Aorta (tissue), 5 donors: ENCODE data around the gene CCAR1. TPM values are rescaled to one million over a fixed set of nuclear protein-coding genes. Genes with fewer than 3 reads are reported as not detected.

Experiments
- ATAC-seq: fragments of 200-7000 bp; cut with Tn5 transposase; one replicate; pipeline ENCODE4 v1.9.1; 2022; ENCODE audit warnings: moderate library complexity; ENCODE audit not compliant: low FRiP score
- DNase-seq, 2 donors: peaks; one replicate each; pipeline ENCODE4 v3.0.0-alpha.2; 2020
- H3K27ac ChIP-seq, 2 donors: one replicate each; pipeline ENCODE4 v1.5.1; 2013; ENCODE audit warnings: low read length in 2 of 2, mild to moderate bottlenecking in 2 of 2, moderate library complexity in 2 of 2, control low read depth in 1 of 2, inconsistent platforms in 1 of 2, low read depth in 1 of 2
- H3K27me3 ChIP-seq, 2 donors: one replicate each; pipeline ENCODE4 v1.6.1; 2013; ENCODE audit warnings: control low read depth in 1 of 2, low read length in 1 of 2, mild to moderate bottlenecking in 1 of 2, moderate library complexity in 1 of 2; ENCODE audit not compliant: insufficient read depth in 2 of 2, control insufficient read depth in 1 of 2
- H3K36me3 ChIP-seq, 2 donors: one replicate each; pipeline ENCODE4 v1.6.1; 2013; ENCODE audit warnings: control low read depth in 1 of 2, low read length in 1 of 2, mild to moderate bottlenecking in 1 of 2; ENCODE audit not compliant: insufficient read depth in 2 of 2, control insufficient read depth in 1 of 2
- H3K4me1 ChIP-seq, 2 donors: one replicate each; pipeline ENCODE4 v1.6.1; 2013; ENCODE audit warnings: low read length in 2 of 2, control low read depth in 1 of 2, mild to moderate bottlenecking in 1 of 2, moderate library complexity in 1 of 2; ENCODE audit not compliant: insufficient read depth in 2 of 2, control insufficient read depth in 1 of 2
- H3K4me3 ChIP-seq, 2 donors: one replicate each; pipeline ENCODE4 v1.5.1; 2013; ENCODE audit warnings: low read length in 2 of 2, control low read depth in 1 of 2, mild to moderate bottlenecking in 1 of 2
- H3K9me3 ChIP-seq: one replicate; pipeline ENCODE4 v1.6.1; 2013; ENCODE audit warnings: mild to moderate bottlenecking, low read length; ENCODE audit not compliant: control insufficient read depth
- WGBS, 2 donors: extraction: QIAGEN DNeasy Blood & Tissue Kit; methylation state at CpG; one replicate each; pipeline ENCODE4 v1.1.7; 2013; 5-methylcytosine and 5-hydroxymethylcytosine counted together
- intact Hi-C, 2 donors: fragments of 100-400 bp; cut with DNase I; formaldehyde crosslinking; loops; one replicate each; pipeline versions ENCODE4 v1.14.2 to v1.15.0; 2022
- polyA plus RNA-seq, 2 donors: library from polyadenylated mRNA; stranded (reverse); fragments of 200-250 nt; gene quantifications; one replicate each; pipeline ENCODE4 v1.2.3, GENCODE V29; 2013
- total RNA-seq, 2 donors: library from RNA; stranded (reverse); fragmentation: NEBNext Ultra II Directional; extraction: Animal tissue kit (Norgen Biotek cat#: 25700); gene quantifications; one replicate each; pipeline ENCODE4 v1.2.1, GENCODE V29; 2021
- donor health status: healthy with polysubstance abuse.
- donor health status: Bipolar disorder and iron deficiency.
- donor health status: DM: no; HTN: no; CAD: no.
- donor health status: DM: no; HTN: no; CAD: no.
- donor health status: DM: yes; HTN: yes; CAD: no.

CCAR1 gene
- total and polyA plus RNA-seq, 4 donors, result 14.7 to 71.1 (median 49.7) TPM

GRCh38 chr10:68781613-68782574 lies 60.9 kb downstream of the CCAR1 start:
- ATAC-seq (no peak), DNase-seq (no peak)
- Histone ChIP-seq H3K27me3 (no peaks in the 10 kb centered on the region), H3K4me1 (no peaks in the 10 kb centered on the region), H3K4me3 (no peak overlapping the region), H3K9me3 (no peaks in the 10 kb centered on the region), H3K36me3 (peaks cover 3 to 4% of the 10 kb centered on the region in 2 donors), H3K27ac (no peak overlapping the region)
- WGBS, 2 donors, result 91 to 94% methylated on average over 6 of the region's 6 CpGs
- intact Hi-C loops, result no loop called here

GRCh38 chr10:68784476-68784875 lies 63.4 kb downstream of the CCAR1 start:
- Histone ChIP-seq H3K9me3 (no peaks in the 10 kb centered on the region), H3K4me1 (no peaks in the 10 kb centered on the region), H3K36me3 (peaks cover 0 to 3% of the 10 kb centered on the region in 2 donors), H3K4me3 (no peak overlapping the region), H3K27ac (no peak overlapping the region), H3K27me3 (no peaks in the 10 kb centered on the region)
- ATAC-seq (no peak), DNase-seq (no peak)
- WGBS, 2 donors, result 89% methylated on average over 7 of the region's 7 CpGs
- intact Hi-C loops, result no loop called here

GRCh38 chr10:68787813-68788212 lies 66.8 kb downstream of the CCAR1 start:
- DNase-seq (no peak), ATAC-seq (no peak)
- H3K27me3 ChIP-seq, result no peaks in the 10 kb centered on the region
- H3K4me3 ChIP-seq, result no peak overlapping the region
- H3K9me3 ChIP-seq, result no peaks in the 10 kb centered on the region
- H3K36me3 ChIP-seq, result peaks cover 0 to 3% of the 10 kb centered on the region in 2 donors
- 91 to 93% methylated on average over 3 of the region's 3 CpGs for WGBS, 2 donors
- intact Hi-C loops, result no loop called here
- no peaks in the 10 kb centered on the region for H3K4me1 ChIP-seq
- no peak overlapping the region for H3K27ac ChIP-seq

- ATAC-seq (no peak), DNase-seq (no peak)
- Histone ChIP-seq H3K4me1 (no peaks in the 10 kb centered on the region), H3K36me3 (peaks cover 0 to under 1% of the 10 kb centered on the region in 2 donors), H3K27ac (no peak overlapping the region), H3K9me3 (no peaks in the 10 kb centered on the region), H3K27me3 (no peaks in the 10 kb centered on the region), H3K4me3 (no peak overlapping the region)
- intact Hi-C loops, result loop anchor here in 1 of 2 donors (5.0 kb wide), 1 partner anchor 107 kb away; no protein-coding TSS in a partner anchor
- WGBS, 2 donors, result 89 to 91% methylated on average over 10 of the region's 10 CpGs
Measured at GRCh38 chr10:68790476-68790875, 69.4 kb downstream of the CCAR1 start.

- WGBS, 2 donors, result 71 to 77% methylated on average over 1 of the region's 1 CpG
- intact Hi-C loops, result loop anchor here in 1 of 2 donors (5.0 kb wide), 1 partner anchor 105 kb away; no protein-coding TSS in a partner anchor
- H3K27me3 ChIP-seq, result no peaks in the 10 kb centered on the region
- no peak for ATAC-seq
- H3K4me3 ChIP-seq, result no peak overlapping the region
- H3K27ac ChIP-seq, result no peak overlapping the region
- H3K9me3 ChIP-seq, result no peaks in the 10 kb centered on the region
- peaks cover 0 to 3% of the 10 kb centered on the region in 2 donors for H3K36me3 ChIP-seq
- no peak for DNase-seq
- no peaks in the 10 kb centered on the region for H3K4me1 ChIP-seq
Measured at GRCh38 chr10:68792115-68792514, 71.1 kb downstream of the CCAR1 start.

- DNase-seq (no peak), ATAC-seq (no peak)
- WGBS, 2 donors, result 95 to 96% methylated on average over 4 of the region's 4 CpGs
- Histone ChIP-seq H3K4me3 (no peak overlapping the region), H3K27ac (no peak overlapping the region), H3K9me3 (no peaks in the 10 kb centered on the region), H3K4me1 (no peaks in the 10 kb centered on the region), H3K27me3 (no peaks in the 10 kb centered on the region), H3K36me3 (peaks cover 2 to 3% of the 10 kb centered on the region in 2 donors)
- intact Hi-C loops, result no loop called here
Measured at GRCh38 chr10:68795886-68796532, 75.0 kb downstream of the CCAR1 start.

GRCh38 chr10:68796605-68797004 lies 75.6 kb downstream of the CCAR1 start:
- H3K27me3 ChIP-seq, result no peaks in the 10 kb centered on the region
- no peak overlapping the region for H3K27ac ChIP-seq
- DNase-seq (no peak), ATAC-seq (no peak)
- no peak overlapping the region for H3K4me3 ChIP-seq
- 74 to 77% methylated on average over 3 of the region's 3 CpGs for WGBS, 2 donors
- intact Hi-C loops, result no loop called here
- H3K9me3 ChIP-seq, result no peaks in the 10 kb centered on the region
- H3K36me3 ChIP-seq, result peaks cover 2 to 3% of the 10 kb centered on the region in 2 donors
- H3K4me1 ChIP-seq, result no peaks in the 10 kb centered on the region

GRCh38 chr10:68800211-68800610 lies 79.2 kb downstream of the CCAR1 start:
- ATAC-seq (no peak), DNase-seq (no peak)
- Histone ChIP-seq H3K27me3 (no peaks in the 10 kb centered on the region), H3K9me3 (no peaks in the 10 kb centered on the region), H3K4me1 (no peaks in the 10 kb centered on the region), H3K27ac (no peak overlapping the region), H3K4me3 (no peak overlapping the region), H3K36me3 (peaks cover 2 to 3% of the 10 kb centered on the region in 2 donors)
- intact Hi-C loops, result no loop called here
- 5 to 8% methylated on average over 2 of the region's 2 CpGs for WGBS, 2 donors
